ENCODE data around the gene PIGA. TPM values are rescaled to one million over a fixed set of nuclear protein-coding genes. Genes with fewer than 3 reads are reported as not detected.

The PIGA gene
- total RNA-seq, 1 experiment from 2014 or later = 13.9 TPM

- H4K91ac ChIP-seq (ENCODE audit: insufficient read length, low read depth, low read length) = no peak overlapping the region
- no peak overlapping the region for H3K56ac ChIP-seq (ENCODE audit: insufficient read length, low read depth, low read length)
- no CpG with 5 or more reads among the region's 3 CpGs for WGBS (ENCODE audit: extremely low coverage, insufficient read length, low lambda C conversion rate)
- no peak overlapping the region for H2BK12ac ChIP-seq (ENCODE audit: insufficient read length, low read depth, low read length)
- no peaks in the 10 kb centered on the region for H3K79me1 ChIP-seq (ENCODE audit: insufficient read depth, low read depth, low read length, poor library complexity, severe bottlenecking)
- no peaks in the 10 kb centered on the region for H4K20me1 ChIP-seq (ENCODE audit: control insufficient read depth, insufficient read depth, insufficient read length)
- H2BK120ac ChIP-seq (ENCODE audit: low read depth, low read length, poor library complexity, severe bottlenecking) = no peak overlapping the region
- no peak overlapping the region for H4K8ac ChIP-seq (replicated peaks; ENCODE audit: insufficient read length, low read depth, low read length)
- no peaks in the 10 kb centered on the region for H3K9me3 ChIP-seq (ENCODE audit: control insufficient read depth, low read depth, low read length)
- no peak overlapping the region for H2BK5ac ChIP-seq (ENCODE audit: insufficient read length, low read length)
- no peak overlapping the region for H3K18ac ChIP-seq (ENCODE audit: insufficient read length, low read depth, low read length)
- H3K4ac ChIP-seq (ENCODE audit: low read depth, low read length) = no peak overlapping the region
- no peaks in the 10 kb centered on the region for H3K27me3 Mint-ChIP-seq (ENCODE audit: low read depth)
- H3K23me2 ChIP-seq (ENCODE audit: insufficient read length, low read depth, low read length, poor library complexity, severe bottlenecking) = no peaks in the 10 kb centered on the region
- no peak for TF ChIP-seq CTCF (conservative IDR thresholded peaks at IDR 0.05)
- H3K4me2 ChIP-seq (ENCODE audit: insufficient read depth, insufficient read length, low read length) = no peak overlapping the region
- H3K4me1 ChIP-seq (ENCODE audit: insufficient read depth, low read length) = no peaks in the 10 kb centered on the region
- H3K27ac ChIP-seq (ENCODE audit: insufficient read length, low read depth, low read length) = no peak overlapping the region
- no peak overlapping the region for H2BK15ac ChIP-seq (ENCODE audit: low read depth, low read length)
- no peak overlapping the region for H2AFZ ChIP-seq (ENCODE audit: low read length)
- H3T11ph ChIP-seq (ENCODE audit: low read length) = no peak overlapping the region
- no peak overlapping the region for H3K9ac ChIP-seq (ENCODE audit: extremely low read depth, insufficient read length, low read length)
- H3K79me2 ChIP-seq (ENCODE audit: insufficient read depth, low read length) = no peaks in the 10 kb centered on the region
- H3K9me3 Mint-ChIP-seq = peaks cover 2 to 3% of the 10 kb centered on the region in 2 experiments; a peak in 3 of 5 replicates
- DNase-seq = no peak
- H2BK20ac ChIP-seq (ENCODE audit: low read depth, low read length, poor library complexity, severe bottlenecking) = no peak overlapping the region
- no peak overlapping the region for H3K27ac Mint-ChIP-seq
- no peak overlapping the region for H3K14ac ChIP-seq (ENCODE audit: insufficient read depth, low read length)
- H4K5ac ChIP-seq (ENCODE audit: insufficient read length, low read depth, low read length) = no peak overlapping the region
- H3K4me3 Mint-ChIP-seq = no peak overlapping the region
- H3K36me3 Mint-ChIP-seq (ENCODE audit: insufficient read depth in 1 of 3, low read depth in 3 of 3) = peaks cover 0 to 38% (median 14%) of the 10 kb centered on the region in 3 experiments; a peak in 5 of 7 replicates
- no peaks in the 10 kb centered on the region for H3K4me1 Mint-ChIP-seq
- no peak overlapping the region for H3K23ac ChIP-seq (ENCODE audit: insufficient read length, low read depth, low read length)
- no peaks in the 10 kb centered on the region for H3K27me3 ChIP-seq (ENCODE audit: insufficient read depth, low read length)
- H2AK5ac ChIP-seq (ENCODE audit: insufficient read length, low read length) = no peak overlapping the region
Measured at GRCh38 chrX:15328131-15328530, 7.2 kb downstream of the PIGA start.
